Naive thymus-derived CD8-positive, alpha-beta T cell (primary cell): Measurements from ENCODE around the gene RBKS. TPM values are rescaled to one million over a fixed set of nuclear protein-coding genes. Genes with fewer than 3 reads are reported as not detected.

Experiments used
- ATAC-seq, 2 donors: fragments of 150-1000 bp; cut with Tn5 transposase in 1 of 2; sonication (Bioruptor Pico), chemical (Tn5 transposase) in 1 of 2; 1 replicate in 1 of 2; 2 replicates in 1 of 2; pipeline ENCODE4 v1.10.0; 2021; ENCODE audit warnings: mild to moderate bottlenecking in 2 of 2, moderate library complexity in 2 of 2
- POLR2A ChIA-PET: fragments of 350-600 bp; sonication (Branson Sonifier 250); formaldehyde crosslinking; loops from one replicate; lab custom pipeline; 2021; ENCODE audit warnings: antibody characterized with exemption; lab: Charles Lee
- DNase-seq, 10 donors: peaks; one replicate each; pipeline versions ENCODE4 v3.0.0 to v3.0.0-alpha.2; 2020 to 2022
- H3K27ac Mint-ChIP-seq, 10 donors: one replicate each; pipeline ENCODE4 v1.8.0; 2020 to 2022; ENCODE audit warnings: mild to moderate bottlenecking in 10 of 10, mixed read lengths in 10 of 10, moderate library complexity in 4 of 10, inconsistent platforms in 1 of 10
- H3K27me3 Mint-ChIP-seq, 5 donors: one replicate each; pipeline ENCODE4 v1.8.0; 2021 to 2022; ENCODE audit warnings: mixed read lengths in 5 of 5
- H3K36me3 Mint-ChIP-seq, 3 donors: one replicate each; pipeline ENCODE4 v1.8.0; 2020 to 2022; ENCODE audit warnings: mixed read lengths in 3 of 3, mild to moderate bottlenecking in 2 of 3, inconsistent platforms in 1 of 3
- H3K4me1 Mint-ChIP-seq, 4 donors: one replicate each; pipeline ENCODE4 v1.8.0; 2021 to 2022; ENCODE audit warnings: mixed read lengths in 4 of 4
- H3K4me3 Mint-ChIP-seq, 10 donors: one replicate each; pipeline ENCODE4 v1.8.0; 2020 to 2022; ENCODE audit warnings: mild to moderate bottlenecking in 10 of 10, mixed read lengths in 10 of 10, moderate library complexity in 6 of 10, inconsistent platforms in 1 of 10
- H3K9me3 Mint-ChIP-seq, 9 donors: one replicate each; pipeline ENCODE4 v1.8.0; 2020 to 2022; ENCODE audit warnings: mixed read lengths in 9 of 9, mild to moderate bottlenecking in 3 of 9, inconsistent platforms in 1 of 9, moderate library complexity in 1 of 9
- polyA plus RNA-seq, 3 donors: library from polyadenylated mRNA; unstranded; fragments of 300-500 nt; fragmentation: Illumina TruSeq; gene quantifications; one replicate each; pipeline ENCODE4 v1.2.3, GENCODE V29; 2021
- total RNA-seq, 8 experiments: library from RNA in 2 of 8; stranded (reverse) in 2 of 8; gene quantifications; one replicate each; pipeline ENCODE4 v1.2.3 and lab custom pipeline; 2021 to 2026

The RBKS gene
- total and polyA plus RNA-seq, 5 experiments from 2014 or later: 1.5 to 4.8 (median 2.4) TPM

- H3K9me3 Mint-ChIP-seq: no peaks in the 10 kb centered on the region
- DNase-seq: no peak
- peaks cover 0 to 2% (median 2%) of the 10 kb centered on the region in 3 donors for H3K36me3 Mint-ChIP-seq
- POLR2A ChIA-PET: interaction anchor here (0.6 kb wide), 1 partner anchor 614 kb away, joined by 3 read pairs; no protein-coding TSS in a partner anchor
- no peaks in the 10 kb centered on the region for H3K27me3 Mint-ChIP-seq
- peaks cover 0 to 2% (median 0%) of the 10 kb centered on the region in 4 donors for H3K4me1 Mint-ChIP-seq
- H3K4me3 Mint-ChIP-seq: no peak overlapping the region
- no peak overlapping the region for H3K27ac Mint-ChIP-seq
- no peak for ATAC-seq
Observed at GRCh38 chr2:27799646-27800010, 90.6 kb downstream of the RBKS start.

DNA sequence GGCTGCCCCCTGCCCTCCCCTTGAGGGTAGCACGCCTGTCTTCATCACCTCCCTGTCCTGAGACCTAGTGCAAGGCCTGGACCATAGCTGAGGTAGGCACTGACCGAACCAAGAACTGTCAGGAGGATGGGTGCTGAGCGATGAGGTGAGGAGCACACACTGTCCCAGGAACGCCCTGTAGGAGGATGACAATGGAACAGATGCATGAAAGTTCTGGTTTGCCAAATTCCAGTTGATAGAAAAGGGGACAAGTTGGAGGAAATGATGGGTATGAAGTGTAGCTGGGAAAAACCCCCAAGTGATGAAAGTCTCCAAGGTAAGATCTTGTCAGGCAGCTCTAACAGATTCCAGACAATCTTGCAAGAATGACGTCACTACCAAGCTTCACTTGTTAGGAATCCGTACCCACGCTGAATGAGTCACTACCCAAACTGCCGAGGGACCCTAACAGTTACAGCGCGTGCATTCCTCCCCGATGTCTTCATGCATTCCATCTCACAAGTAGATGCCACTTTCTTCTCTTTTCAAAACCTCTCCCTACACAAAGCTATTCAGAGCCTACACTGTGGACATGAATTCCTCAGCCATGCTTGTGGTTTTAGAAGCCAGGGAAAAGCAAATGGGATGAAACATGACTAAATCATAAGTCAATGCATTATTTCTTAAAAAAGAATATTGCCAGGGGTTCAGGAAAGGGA is 91.1 kb downstream of the RBKS start:
- POLR2A ChIA-PET: interaction anchor here (0.6 kb wide), 1 partner anchor 615 kb away, joined by 3 read pairs; no protein-coding TSS in a partner anchor
- H3K4me3 Mint-ChIP-seq: no peak overlapping the region
- DNase-seq (no peak), ATAC-seq (no peak)
- no peaks in the 10 kb centered on the region for H3K27me3 Mint-ChIP-seq
- no peak overlapping the region for H3K27ac Mint-ChIP-seq
- H3K4me1 Mint-ChIP-seq: peaks cover 0 to 2% (median 0%) of the 10 kb centered on the region in 4 donors
- H3K36me3 Mint-ChIP-seq: peaks cover 0 to 2% (median 2%) of the 10 kb centered on the region in 3 donors
- H3K9me3 Mint-ChIP-seq: no peaks in the 10 kb centered on the region

GRCh38 chr2:27798486-27798885 is 91.7 kb downstream of the RBKS start:
- H3K9me3 Mint-ChIP-seq: no peaks in the 10 kb centered on the region
- peaks cover 0 to 2% (median 2%) of the 10 kb centered on the region in 3 donors for H3K36me3 Mint-ChIP-seq
- no peaks in the 10 kb centered on the region for H3K27me3 Mint-ChIP-seq
- DNase-seq: no peak
- ATAC-seq: no peak
- no peak overlapping the region for H3K27ac Mint-ChIP-seq
- H3K4me1 Mint-ChIP-seq: peaks cover 0 to 2% (median 0%) of the 10 kb centered on the region in 4 donors
- POLR2A ChIA-PET: no interaction called here
- H3K4me3 Mint-ChIP-seq: no peak overlapping the region

DNA sequence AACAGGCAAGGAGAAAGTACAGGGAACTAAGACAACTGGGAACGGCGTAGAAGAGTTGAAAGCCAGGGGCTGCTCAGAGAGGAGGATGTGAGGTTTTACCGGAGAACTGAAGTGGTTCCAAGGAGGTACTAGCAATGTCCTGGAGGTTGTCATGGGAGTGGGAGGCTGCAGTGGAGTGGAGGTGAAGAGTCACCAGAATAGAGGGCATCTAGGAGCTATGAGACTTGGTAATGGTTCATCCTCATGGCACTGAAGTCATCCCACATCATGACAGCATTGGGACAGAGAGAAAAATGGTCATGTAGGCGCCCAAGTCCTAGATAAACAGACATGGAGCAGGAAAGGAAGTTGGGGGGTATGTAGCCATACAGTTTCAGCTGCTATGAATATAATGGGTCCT is 92.3 kb downstream of the RBKS start:
- no peaks in the 10 kb centered on the region for H3K27me3 Mint-ChIP-seq
- POLR2A ChIA-PET: no interaction called here
- H3K9me3 Mint-ChIP-seq: no peaks in the 10 kb centered on the region
- ATAC-seq (no peak), DNase-seq (no peak)
- peaks cover 0 to 2% (median 0%) of the 10 kb centered on the region in 4 donors for H3K4me1 Mint-ChIP-seq
- H3K4me3 Mint-ChIP-seq: no peak overlapping the region
- no peak overlapping the region for H3K27ac Mint-ChIP-seq
- H3K36me3 Mint-ChIP-seq: peaks cover 0 to 2% (median 2%) of the 10 kb centered on the region in 3 donors

- no peaks in the 10 kb centered on the region for H3K27me3 Mint-ChIP-seq
- DNase-seq (no peak), ATAC-seq (no peak)
- H3K9me3 Mint-ChIP-seq: no peaks in the 10 kb centered on the region
- H3K4me1 Mint-ChIP-seq: peaks cover 0 to 3% (median 1%) of the 10 kb centered on the region in 4 donors
- peak overlapping the region in 1 of 10 donors; percentile 57 for H3K27ac Mint-ChIP-seq
- H3K4me3 Mint-ChIP-seq: no peak overlapping the region
- POLR2A ChIA-PET: no interaction called here
- peaks cover 0 to 2% (median 2%) of the 10 kb centered on the region in 3 donors for H3K36me3 Mint-ChIP-seq
Observed at GRCh38 chr2:27796791-27797765, 93.1 kb downstream of the RBKS start.

DNA sequence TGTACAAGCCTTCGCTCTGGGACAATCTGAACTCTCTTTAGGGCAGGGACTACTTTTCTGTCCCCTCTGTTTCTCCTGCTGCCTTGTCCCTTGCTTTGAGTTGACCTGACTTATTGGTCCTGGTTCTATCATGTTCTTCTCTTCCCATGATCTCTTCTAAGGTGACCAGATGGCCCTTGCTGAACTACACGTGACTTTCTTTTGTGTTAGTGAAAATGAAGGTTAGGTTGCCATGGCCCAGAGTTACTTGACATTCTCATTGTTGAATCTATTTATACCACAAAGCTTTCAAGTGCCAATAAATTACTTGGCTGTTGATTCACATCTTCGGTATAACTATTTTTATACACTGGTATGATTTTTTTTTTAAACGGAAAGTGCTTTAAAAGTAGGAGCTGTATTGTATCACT is 94.3 kb downstream of the RBKS start:
- no peak for DNase-seq
- Mint-ChIP-seq H3K27me3 (no peaks in the 10 kb centered on the region), H3K36me3 (peaks cover 0 to 3% (median 2%) of the 10 kb centered on the region in 3 donors), H3K4me1 (peaks cover 0 to 3% (median 1%) of the 10 kb centered on the region in 4 donors), H3K9me3 (no peaks in the 10 kb centered on the region), H3K27ac (no peak overlapping the region), H3K4me3 (no peak overlapping the region)
- POLR2A ChIA-PET: no interaction called here
- no peak for ATAC-seq

GRCh38 chr2:27795093-27795834 is 94.9 kb downstream of the RBKS start:
- ATAC-seq: no peak
- H3K4me3 Mint-ChIP-seq: no peak overlapping the region
- H3K36me3 Mint-ChIP-seq: peaks cover 0 to 5% (median 2%) of the 10 kb centered on the region in 3 donors
- H3K27ac Mint-ChIP-seq: no peak overlapping the region
- H3K27me3 Mint-ChIP-seq: no peaks in the 10 kb centered on the region
- H3K4me1 Mint-ChIP-seq: peaks cover 0 to 3% (median 1%) of the 10 kb centered on the region in 4 donors
- no peaks in the 10 kb centered on the region for H3K9me3 Mint-ChIP-seq
- POLR2A ChIA-PET: no interaction called here
- DNase-seq: no peak

- Mint-ChIP-seq H3K27ac (peak overlapping the region in 1 of 10 donors; percentile 2), H3K4me3 (no peak overlapping the region), H3K27me3 (no peaks in the 10 kb centered on the region), H3K36me3 (peaks cover 0 to 6% (median 0%) of the 10 kb centered on the region in 3 donors), H3K4me1 (peaks cover 0 to 3% (median 1%) of the 10 kb centered on the region in 4 donors), H3K9me3 (no peaks in the 10 kb centered on the region)
- POLR2A ChIA-PET: no interaction called here
- ATAC-seq (no peak), DNase-seq (no peak)
Observed at GRCh38 chr2:27792759-27793158, 97.4 kb downstream of the RBKS start.

DNA sequence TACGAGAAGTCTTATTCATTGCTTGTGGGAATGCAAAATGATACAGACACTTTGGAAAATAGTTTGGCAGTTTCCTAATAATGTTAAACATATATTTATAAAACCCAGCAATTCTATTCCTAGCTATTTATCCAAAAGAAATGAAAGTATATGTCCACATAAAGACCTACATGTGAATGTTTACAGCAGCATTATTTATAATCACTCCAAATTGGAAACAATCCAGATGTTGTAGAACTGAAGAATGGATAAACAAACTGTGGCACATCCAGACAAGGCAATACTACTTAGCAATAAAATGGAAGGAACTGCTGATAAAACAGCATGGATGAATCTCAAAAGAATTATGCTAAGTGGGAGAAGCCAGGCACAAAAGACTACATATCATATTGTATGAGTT is 99.4 kb downstream of the RBKS start:
- ATAC-seq (no peak), DNase-seq (no peak)
- Mint-ChIP-seq H3K4me3 (no peak overlapping the region), H3K36me3 (peaks cover 0 to 6% (median 1%) of the 10 kb centered on the region in 3 donors), H3K4me1 (peaks cover 0 to 3% (median 1%) of the 10 kb centered on the region in 4 donors), H3K27me3 (no peaks in the 10 kb centered on the region), H3K9me3 (no peaks in the 10 kb centered on the region), H3K27ac (no peak overlapping the region)
- POLR2A ChIA-PET: no interaction called here

GRCh38 chr2:27782701-27783100 is 107.5 kb downstream of the RBKS start:
- POLR2A ChIA-PET: interaction anchor here (0.5 kb wide), 1 partner anchor 66 kb away, joined by 4 read pairs; no protein-coding TSS in a partner anchor
- peaks cover 0 to 37% (median 9%) of the 10 kb centered on the region in 3 donors for H3K36me3 Mint-ChIP-seq

GRCh38 chr2:27781496-27781895 is 108.7 kb downstream of the RBKS start:
- peaks cover 7 to 20% (median 14%) of the 10 kb centered on the region in 4 donors for H3K4me1 Mint-ChIP-seq
- no peak overlapping the region for H3K4me3 Mint-ChIP-seq
- POLR2A ChIA-PET: no interaction called here
- peak overlapping the region in 3 of 10 donors; percentile 24 to 47 (median 43) for H3K27ac Mint-ChIP-seq
- no peaks in the 10 kb centered on the region for H3K27me3 Mint-ChIP-seq
- no peaks in the 10 kb centered on the region for H3K9me3 Mint-ChIP-seq
- ATAC-seq (no peak), DNase-seq (no peak)
- H3K36me3 Mint-ChIP-seq: peaks cover 0 to 46% (median 9%) of the 10 kb centered on the region in 3 donors

More at GRCh38 chr2:27782701-27783100, 107.5 kb downstream of the RBKS start:
- ATAC-seq: no peak
- peaks cover 5 to 12% (median 8%) of the 10 kb centered on the region in 4 donors for H3K4me1 Mint-ChIP-seq
- no peak for DNase-seq
- no peaks in the 10 kb centered on the region for H3K9me3 Mint-ChIP-seq
- no peaks in the 10 kb centered on the region for H3K27me3 Mint-ChIP-seq
- no peak overlapping the region for H3K27ac Mint-ChIP-seq
- H3K4me3 Mint-ChIP-seq: no peak overlapping the region

GRCh38 chr2:27779417-27780055 is 110.7 kb downstream of the RBKS start:
- Mint-ChIP-seq H3K27ac (peak overlapping the region in 9 of 10 donors; percentile 7 to 80 (median 56)), H3K27me3 (no peaks in the 10 kb centered on the region), H3K4me1 (peaks cover 14 to 33% (median 27%) of the 10 kb centered on the region in 4 donors), H3K4me3 (no peak overlapping the region), H3K36me3 (peaks cover 0 to 58% (median 14%) of the 10 kb centered on the region in 3 donors), H3K9me3 (no peaks in the 10 kb centered on the region)
- ATAC-seq: no peak
- no peak for DNase-seq
- POLR2A ChIA-PET: no interaction called here
